ENCODE results near the gene OR2L2.

GRCh38 chr1:248000169-248000568 lies 29.7 kb upstream of the OR2L2 start:
- TF ChIP-seq, protein P1, sequence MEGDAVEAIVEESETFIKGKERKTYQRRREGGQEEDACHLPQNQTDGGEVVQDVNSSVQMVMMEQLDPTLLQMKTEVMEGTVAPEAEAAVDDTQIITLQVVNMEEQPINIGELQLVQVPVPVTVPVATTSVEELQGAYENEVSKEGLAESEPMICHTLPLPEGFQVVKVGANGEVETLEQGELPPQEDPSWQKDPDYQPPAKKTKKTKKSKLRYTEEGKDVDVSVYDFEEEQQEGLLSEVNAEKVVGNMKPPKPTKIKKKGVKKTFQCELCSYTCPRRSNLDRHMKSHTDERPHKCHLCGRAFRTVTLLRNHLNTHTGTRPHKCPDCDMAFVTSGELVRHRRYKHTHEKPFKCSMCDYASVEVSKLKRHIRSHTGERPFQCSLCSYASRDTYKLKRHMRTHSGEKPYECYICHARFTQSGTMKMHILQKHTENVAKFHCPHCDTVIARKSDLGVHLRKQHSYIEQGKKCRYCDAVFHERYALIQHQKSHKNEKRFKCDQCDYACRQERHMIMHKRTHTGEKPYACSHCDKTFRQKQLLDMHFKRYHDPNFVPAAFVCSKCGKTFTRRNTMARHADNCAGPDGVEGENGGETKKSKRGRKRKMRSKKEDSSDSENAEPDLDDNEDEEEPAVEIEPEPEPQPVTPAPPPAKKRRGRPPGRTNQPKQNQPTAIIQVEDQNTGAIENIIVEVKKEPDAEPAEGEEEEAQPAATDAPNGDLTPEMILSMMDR (conservative IDR thresholded peaks at IDR 0.05; ENCODE audit: low read length), result no peak
- no peak for TF ChIP-seq EZH2phosphoT487 (IDR thresholded peaks at IDR 0.05; ENCODE audit: borderline replicate concordance)

Measured in Loucy (cell line).